H1 (cell line): ENCODE data around the gene HOMER1. TPM values are rescaled to one million over a fixed set of nuclear protein-coding genes. Genes with fewer than 3 reads are reported as not detected.

Experiments
- polyA plus RNA-seq, 7 experiments: library from polyadenylated mRNA; depleted of rRNA in 3 of 7; stranded (reverse) in 5 of 7; unstranded in 2 of 7; fragments of >200 nt in 5 of 7; fragments of 200-250 nt in 2 of 7; gene quantifications; 1 replicate in 5 of 7; 2 replicates in 1 of 7; 4 replicates in 1 of 7; pipeline versions ENCODE4 v1.2.1 to v1.2.3, GENCODE V29; 2011 to 2013; ENCODE audit warnings: missing spikeins in 2 of 7, mixed read lengths in 2 of 7
- small RNA-seq: library from polyadenylated mRNA; stranded (forward); fragments of <200 nt; extraction: miRNeasy Mini kit (QIAGEN cat#:217004); gene quantifications from one replicate; pipeline ENCODE3, GENCODE V24; 2013; ENCODE audit not compliant: insufficient read depth
- total RNA-seq: library from RNA; stranded (reverse); fragmentation: NEBNext Ultra II Directional; extraction: Animal tissue kit (Norgen Biotek cat#: 25700); gene quantifications from 2 replicates; pipeline ENCODE4 v1.2.1, GENCODE V29; 2021

The HOMER1 gene
- total and polyA plus RNA-seq, 2 of the 8 experiments (the other 6 are each of a cell fraction or from before 2014, with no cell fraction given) = 6.4 to 57.9 TPM

Small RNAs within 50 kb of the gene (small RNA-seq; reads per million reads assigned to genes)
- gene RF00019 = not detected

Other genes with a start within 250 kb of the HOMER1 start
- 39.0 and 41.6 TPM in 2 replicates for gene TENT2, start 98.3 kb upstream of the HOMER1 start, total RNA-seq
- gene TENT2, start 98.3 kb upstream of the HOMER1 start, polyA plus RNA-seq (2011; rRNA removed) = 14.4 and 21.4 TPM in 2 replicates
- gene CMYA5, start 175.7 kb upstream of the HOMER1 start, total RNA-seq = 0.65 and 0.95 TPM in 2 replicates
- gene CMYA5, start 175.7 kb upstream of the HOMER1 start, polyA plus RNA-seq (2011; rRNA removed) = 0.88 and 1.1 TPM in 2 replicates